Activated T-helper 1 cell treated with anti-CD3 and anti-CD28 coated beads, Interleukin-2, amount 50 U/mL, for 16 hours (primary cell): ENCODE data around the gene PTPRG.

Experiments
- DNase-seq, 2 donors: peaks; one replicate each; pipeline ENCODE4 v3.0.0-alpha.2; 2020; ENCODE audit warnings: low read depth in 1 of 2, low spot score in 1 of 2

PTPRG gene

GRCh38 chr3:61914276-61914675 lies 352.9 kb downstream of the PTPRG start:
- no peak for DNase-seq

- DNase-seq, result no peak
Observed at GRCh38 chr3:61915296-61915695, 353.9 kb downstream of the PTPRG start.

GRCh38 chr3:61919371-61919770 lies 358.0 kb downstream of the PTPRG start:
- DNase-seq, result no peak

- DNase-seq, result no peak
Observed at GRCh38 chr3:61922118-61922517, 360.7 kb downstream of the PTPRG start.

GRCh38 chr3:61924090-61924735 lies 362.8 kb downstream of the PTPRG start:
- no peak for DNase-seq

GRCh38 chr3:61924991-61925390 lies 363.6 kb downstream of the PTPRG start:
- DNase-seq, result no peak

GRCh38 chr3:61925721-61926120 lies 364.4 kb downstream of the PTPRG start:
- DNase-seq, result no peak

- DNase-seq, result no peak
Observed at GRCh38 chr3:61926923-61927322, 365.6 kb downstream of the PTPRG start.

- no peak for DNase-seq
Observed at GRCh38 chr3:61927332-61927731, 366.0 kb downstream of the PTPRG start.

- DNase-seq, result no peak
Observed at GRCh38 chr3:61928039-61928438, 366.7 kb downstream of the PTPRG start.

- DNase-seq, result no peak
Observed at GRCh38 chr3:61928776-61929314, 367.5 kb downstream of the PTPRG start.

GRCh38 chr3:61929617-61930016 lies 368.2 kb downstream of the PTPRG start:
- no peak for DNase-seq

- no peak for DNase-seq
Observed at GRCh38 chr3:61932499-61932898, 371.1 kb downstream of the PTPRG start.

- no peak for DNase-seq
Observed at GRCh38 chr3:61933798-61934504, 372.6 kb downstream of the PTPRG start.

GRCh38 chr3:61934505-61934871 lies 373.1 kb downstream of the PTPRG start:
- DNase-seq, result no peak

GRCh38 chr3:61935814-61936213 lies 374.4 kb downstream of the PTPRG start:
- no peak for DNase-seq

- no peak for DNase-seq
Observed at GRCh38 chr3:61936344-61936937, 375.1 kb downstream of the PTPRG start.

GRCh38 chr3:61937477-61937876 lies 376.1 kb downstream of the PTPRG start:
- no peak for DNase-seq

- DNase-seq, result no peak
Observed at GRCh38 chr3:61938878-61939549, 377.6 kb downstream of the PTPRG start.

GRCh38 chr3:61940236-61940635 lies 378.9 kb downstream of the PTPRG start:
- no peak for DNase-seq

- DNase-seq, result no peak
Observed at GRCh38 chr3:61943975-61944374, 382.6 kb downstream of the PTPRG start.

GRCh38 chr3:61944726-61945125 lies 383.4 kb downstream of the PTPRG start:
- no peak for DNase-seq
